Measurements from ENCODE around the gene CNNM4. TPM values are rescaled to one million over a fixed set of nuclear protein-coding genes. Genes with fewer than 3 reads are reported as not detected.

CNNM4 gene
- total and polyA plus RNA-seq, 12 donors, result 4.3 to 59.7 (median 32.5) TPM

GRCh38 chr2:96797066-96797625 is 36.4 kb downstream of the CNNM4 start:
- H3K27ac ChIP-seq, result no peak overlapping the region
- no peak for ATAC-seq
- H3K4me3 ChIP-seq, result no peak overlapping the region
- 95 to 97% methylated on average over 23 of the region's 23 CpGs for WGBS, 2 donors
- DNase-seq, result no peak
- intact Hi-C loops (cut with DNase I), result no loop called here
- peaks cover 0 to 51% (median 24%) of the 10 kb centered on the region in 9 donors for H3K36me3 ChIP-seq
- no peak for TF ChIP-seq CTCF (IDR thresholded peaks at IDR 0.05)
- H3K4me1 ChIP-seq, result peaks cover 0 to 23% (median 9%) of the 10 kb centered on the region in 9 donors
- H3K9me3 ChIP-seq, result no peaks in the 10 kb centered on the region
- H3K27me3 ChIP-seq, result no peaks in the 10 kb centered on the region

GRCh38 chr2:96798733-96799622 is 38.3 kb downstream of the CNNM4 start:
- DNase-seq, result no peak
- Histone ChIP-seq H3K36me3 (peaks cover 0 to 69% (median 35%) of the 10 kb centered on the region in 9 donors), H3K27ac (no peak overlapping the region), H3K27me3 (no peaks in the 10 kb centered on the region), H3K9me3 (no peaks in the 10 kb centered on the region), H3K4me1 (peaks cover 0 to 6% (median 4%) of the 10 kb centered on the region in 9 donors), H3K4me3 (no peak overlapping the region)
- WGBS, 2 donors, result 84 to 89% methylated on average over 23 of the region's 23 CpGs
- ATAC-seq, result no peak
- TF ChIP-seq CTCF (IDR thresholded peaks at IDR 0.05), result no peak
- intact Hi-C loops (cut with DNase I), result no loop called here

GRCh38 chr2:96799623-96799935 is 38.9 kb downstream of the CNNM4 start:
- no peaks in the 10 kb centered on the region for H3K27me3 ChIP-seq
- no peak for TF ChIP-seq CTCF (IDR thresholded peaks at IDR 0.05)
- DNase-seq (no peak), ATAC-seq (no peak)
- H3K4me3 ChIP-seq, result no peak overlapping the region
- intact Hi-C loops (cut with DNase I), result no loop called here
- WGBS, 2 donors, result 92 to 93% methylated on average over 8 of the region's 8 CpGs
- no peak overlapping the region for H3K27ac ChIP-seq
- H3K36me3 ChIP-seq, result peaks cover 0 to 75% (median 35%) of the 10 kb centered on the region in 9 donors
- H3K4me1 ChIP-seq, result peaks cover 0 to 6% (median 4%) of the 10 kb centered on the region in 9 donors
- H3K9me3 ChIP-seq, result no peaks in the 10 kb centered on the region

- no peak for TF ChIP-seq CTCF (IDR thresholded peaks at IDR 0.05)
- peaks cover 0 to 6% (median 4%) of the 10 kb centered on the region in 9 donors for H3K4me1 ChIP-seq
- intact Hi-C loops (cut with DNase I), result loop anchor here in 4 of 10 donors (5.0 kb wide), 1 partner anchor 38 kb away; the partner anchor contains the start of gene CNNM4 (in 4 of the 4)
- ATAC-seq (peak in 5 of 8 donors; percentile 5 to 54 (median 10)), DNase-seq (no peak)
- no peaks in the 10 kb centered on the region for H3K9me3 ChIP-seq
- WGBS, 2 donors, result 90 to 91% methylated on average over 27 of the region's 27 CpGs
- H3K27ac ChIP-seq, result peak overlapping the region in 1 of 10 donors; percentile 10
- no peak overlapping the region for H3K4me3 ChIP-seq
- peaks cover 0 to 81% (median 35%) of the 10 kb centered on the region in 9 donors for H3K36me3 ChIP-seq
- no peaks in the 10 kb centered on the region for H3K27me3 ChIP-seq
These were observed 39.6 kb downstream of the CNNM4 start for GRCh38 chr2:96800061-96801004.

Data from heart right ventricle (tissue), 16 donors.